HG02970 (cell line): ENCODE data around the gene CLEC12A.
"Not testable (repeated sequence)": the region's sequence is repeated elsewhere in the genome, so short reads cannot be mapped to it uniquely, and the experiment has no call there.

ENCODE experiments used
- ATAC-seq: cut with Tn5 transposase; IDR thresholded peaks from one replicate; pipeline ENCODE4 v1.9.1; 2021; ENCODE audit warnings: mild to moderate bottlenecking, moderate library complexity, moderate number of reproducible peaks; ENCODE audit not compliant: unreplicated experiment, low FRiP score

The CLEC12A gene

DNA sequence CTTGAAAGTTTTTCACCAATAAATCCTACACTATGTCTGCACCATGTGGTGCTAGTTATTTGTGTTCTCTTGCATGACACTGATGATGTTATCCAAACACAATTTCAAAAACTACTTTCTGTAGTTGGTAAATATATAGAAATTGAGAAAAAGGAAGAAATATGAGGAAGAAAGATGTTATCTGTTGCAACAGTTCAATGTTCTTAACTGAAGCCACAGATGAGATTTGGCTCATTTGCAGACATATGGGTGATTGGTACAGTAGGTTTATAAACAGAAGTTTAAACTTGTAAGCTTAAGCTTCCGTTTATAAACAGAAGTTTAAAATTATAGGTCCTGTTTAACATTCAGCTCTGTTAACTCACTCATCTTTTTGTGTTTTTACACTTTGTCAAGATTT is at the start of gene CLEC12A:
CLEC12A (plus strand) TSS at position 229 of the 400 bp plus-strand sequence. CDS start 188 bp downstream, outside the sequence.
- no peak for ATAC-seq

DNA sequence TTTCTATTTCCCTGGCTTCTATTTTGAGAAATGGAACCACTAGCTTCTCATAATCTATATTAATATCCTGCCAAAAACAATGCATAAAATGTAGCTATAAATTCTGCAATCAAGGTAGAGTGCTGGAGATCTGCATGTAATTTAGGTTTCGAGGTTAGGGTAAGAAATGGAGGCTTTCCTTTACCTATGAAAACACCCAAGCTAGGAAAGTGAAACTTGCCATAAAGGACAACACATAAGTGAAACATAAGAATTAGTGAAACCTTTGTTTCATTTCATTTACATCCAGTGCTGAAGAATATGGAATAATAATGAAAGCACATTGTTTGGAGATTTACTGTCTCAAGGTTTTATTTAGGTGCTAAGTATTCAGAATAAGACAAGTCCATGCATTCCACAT is 48.8 kb upstream of the CLEC12A start:
- ATAC-seq: no peak

DNA sequence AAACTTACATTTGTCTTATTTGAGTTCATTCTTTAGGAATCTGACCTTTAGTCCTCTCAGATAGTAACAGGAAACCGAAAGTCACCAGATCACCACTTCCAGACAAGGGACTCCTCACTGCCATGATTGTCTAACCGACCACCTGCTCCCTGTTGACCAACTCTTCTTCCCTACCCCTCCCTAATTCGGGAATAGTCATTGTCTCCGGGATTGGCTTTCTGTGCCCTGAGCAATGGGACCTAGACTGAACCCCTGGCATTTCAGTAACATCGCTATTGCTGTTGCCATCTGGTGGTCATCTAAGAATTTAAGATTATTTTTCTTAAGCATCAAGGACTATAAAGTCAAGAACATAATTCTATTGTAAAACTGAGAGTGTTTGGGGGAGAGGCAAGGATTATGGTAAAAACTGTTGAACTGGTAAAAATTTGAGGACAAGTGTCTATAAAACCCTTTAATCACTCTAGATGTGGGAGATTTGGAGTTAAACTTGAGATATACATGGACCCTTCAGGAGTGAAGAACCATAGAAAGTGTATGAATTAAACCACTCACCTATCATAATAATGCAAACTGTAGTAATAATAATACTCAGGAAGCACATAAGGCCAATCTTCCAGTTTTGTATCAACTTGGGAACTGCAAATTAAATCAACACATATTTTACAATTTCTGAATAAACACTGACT is 45.4 kb upstream of the CLEC12A start:
- no peak for ATAC-seq

DNA sequence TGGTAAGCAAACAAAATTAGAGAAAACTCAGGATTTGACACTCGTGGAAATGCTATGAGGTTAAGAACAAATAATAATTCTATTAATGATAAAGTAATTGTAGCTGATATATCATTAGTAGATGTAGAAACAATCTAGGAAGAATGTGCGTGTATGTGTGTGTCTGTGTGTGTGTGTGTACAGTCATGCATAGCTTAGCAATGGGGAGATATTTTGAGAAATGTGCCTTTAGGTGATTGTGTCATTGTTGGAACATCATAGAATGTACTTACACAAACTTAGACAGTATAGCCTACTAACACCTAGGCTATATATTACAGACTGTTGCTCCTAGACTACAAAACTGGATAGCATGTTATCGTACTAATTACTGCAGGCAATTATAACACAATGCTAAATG is 44.3 kb upstream of the CLEC12A start:
- no peak for ATAC-seq

DNA sequence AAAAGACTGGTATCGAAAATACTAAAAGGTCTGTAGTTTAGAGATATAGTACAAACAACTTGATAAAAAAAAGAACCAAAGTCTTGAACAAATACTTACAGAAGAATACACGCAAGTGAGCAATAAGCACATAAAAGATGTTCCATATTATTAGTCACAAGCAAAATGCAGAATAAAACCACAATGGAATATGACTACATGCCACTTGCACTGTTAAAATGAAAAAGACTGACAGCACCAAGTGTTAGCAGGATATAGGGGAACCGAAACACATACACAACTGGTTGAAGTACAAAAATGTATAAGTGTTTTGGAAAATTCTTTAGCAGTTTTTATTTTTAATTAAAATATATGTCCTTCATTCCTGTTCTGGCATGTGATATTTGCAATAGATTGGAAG is 42.6 kb upstream of the CLEC12A start:
- no peak for ATAC-seq

DNA sequence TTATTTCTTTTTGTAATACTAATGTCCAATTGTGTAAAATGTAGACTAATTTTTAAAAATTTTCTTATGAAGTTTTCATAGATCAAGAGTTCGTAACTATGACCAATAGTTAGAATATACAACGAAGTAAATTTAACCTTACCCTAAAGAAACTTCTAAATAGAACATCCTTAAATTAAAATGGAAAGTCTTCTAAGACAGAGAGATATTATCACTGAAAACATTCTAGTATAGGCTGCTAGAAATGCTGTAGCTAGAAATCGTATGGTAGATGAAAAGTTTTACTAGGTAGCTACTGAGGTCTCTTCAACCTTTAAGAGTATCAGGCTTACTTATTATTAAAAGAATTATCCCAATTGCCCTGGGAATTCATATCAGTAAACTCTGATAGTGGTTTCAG is 40.0 kb upstream of the CLEC12A start:
- ATAC-seq: no peak

DNA sequence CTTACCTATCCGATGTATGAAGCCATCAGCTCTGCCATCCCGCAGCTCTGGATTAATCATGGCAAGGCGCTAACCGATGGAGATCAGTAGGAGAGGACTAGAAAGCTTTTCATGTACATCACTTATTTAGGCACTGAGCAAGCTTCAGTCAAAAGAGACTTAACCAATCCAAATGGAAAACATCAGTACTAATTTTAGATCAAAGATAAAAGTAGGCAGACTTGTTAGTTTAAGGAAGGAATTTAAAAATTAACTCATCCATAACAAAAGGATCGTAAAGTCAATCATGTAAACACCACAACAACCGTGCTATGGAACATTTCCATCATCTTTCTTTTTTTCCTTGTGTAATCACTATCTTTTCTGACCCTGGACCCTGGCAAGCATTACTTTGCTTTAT is 38.9 kb upstream of the CLEC12A start, which contains the start of gene CLEC2A:
CLEC2A (minus strand) TSS at position 101 of the 400 bp plus-strand sequence; CDS start at position 60, 41 bp downstream.
- ATAC-seq: no peak

DNA sequence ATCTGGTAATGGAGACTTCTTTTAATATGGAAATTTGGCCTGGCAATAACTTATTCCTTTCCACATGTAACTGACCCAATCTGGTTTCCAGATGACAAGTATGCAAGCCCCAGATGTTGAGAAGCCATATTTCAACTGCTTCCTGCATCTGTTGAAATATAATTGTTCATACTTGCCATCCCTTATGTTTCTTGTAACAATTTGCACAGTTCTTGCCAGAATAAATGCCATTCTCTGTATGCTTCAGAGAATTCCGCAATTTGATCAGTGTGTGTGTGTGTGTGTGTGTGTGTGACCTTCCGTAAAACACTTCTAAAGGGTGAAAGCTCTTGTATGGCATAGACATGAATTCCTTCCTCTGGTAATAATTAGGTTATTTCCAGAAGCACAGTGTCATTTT is 37.3 kb upstream of the CLEC12A start:
- ATAC-seq: no peak

DNA sequence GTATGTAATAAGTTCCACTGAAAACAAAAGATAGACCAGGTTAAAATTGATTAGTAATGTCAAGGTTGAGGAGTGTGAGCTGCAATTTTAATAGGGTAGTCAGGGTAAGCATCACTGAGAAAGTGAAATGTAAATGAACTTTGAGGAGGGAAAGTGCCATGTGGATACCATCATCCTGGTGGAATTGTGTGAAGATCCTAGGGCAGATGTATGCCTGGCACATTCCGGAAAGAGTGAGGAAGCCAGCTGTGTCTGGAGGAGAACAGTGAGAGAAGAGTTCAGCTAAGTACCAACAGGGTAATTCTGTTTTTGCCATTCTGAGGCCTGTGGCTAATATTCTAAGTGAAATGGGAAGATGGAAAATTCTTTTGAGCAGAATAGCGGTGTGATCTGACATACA is 36.2 kb upstream of the CLEC12A start:
- ATAC-seq: no peak

DNA sequence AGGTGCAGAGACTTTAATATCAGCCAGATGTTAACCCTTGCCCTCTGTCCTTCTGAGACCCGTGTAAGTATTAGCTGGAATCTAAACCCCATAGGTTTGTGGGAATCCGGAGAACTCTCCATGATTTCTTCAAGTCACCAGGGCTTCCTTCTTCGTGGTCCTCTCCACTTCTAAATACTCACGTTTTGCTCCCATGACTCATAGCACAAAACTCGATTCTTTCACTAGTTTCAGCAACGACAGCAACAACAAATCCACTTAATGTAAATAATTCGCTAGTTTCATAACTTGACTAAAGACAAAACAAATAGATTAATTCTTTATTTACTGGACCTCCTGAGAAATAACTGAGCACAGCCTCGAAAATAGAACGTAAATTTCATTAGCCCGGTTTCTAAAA is 34.6 kb upstream of the CLEC12A start:
- ATAC-seq: no peak

DNA sequence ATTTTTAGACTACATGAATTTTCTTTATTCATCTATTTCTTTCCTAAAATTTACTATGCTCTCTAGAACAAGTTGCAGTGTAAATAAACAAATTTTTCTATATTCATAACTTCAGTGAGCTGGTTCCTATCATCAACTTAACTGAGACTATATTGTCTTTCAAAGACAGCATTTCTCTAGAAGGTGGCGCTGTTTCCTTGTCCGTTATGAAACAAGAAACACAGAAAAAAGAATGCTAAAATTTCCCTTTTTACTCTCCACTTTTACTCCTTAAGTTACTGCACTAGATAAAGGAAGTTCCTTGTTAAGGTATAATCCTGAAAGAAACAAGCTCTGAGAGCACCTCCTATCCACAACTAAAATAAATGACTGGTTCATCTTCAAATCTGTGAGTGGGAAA is 30.8 kb upstream of the CLEC12A start:
- no peak for ATAC-seq

DNA sequence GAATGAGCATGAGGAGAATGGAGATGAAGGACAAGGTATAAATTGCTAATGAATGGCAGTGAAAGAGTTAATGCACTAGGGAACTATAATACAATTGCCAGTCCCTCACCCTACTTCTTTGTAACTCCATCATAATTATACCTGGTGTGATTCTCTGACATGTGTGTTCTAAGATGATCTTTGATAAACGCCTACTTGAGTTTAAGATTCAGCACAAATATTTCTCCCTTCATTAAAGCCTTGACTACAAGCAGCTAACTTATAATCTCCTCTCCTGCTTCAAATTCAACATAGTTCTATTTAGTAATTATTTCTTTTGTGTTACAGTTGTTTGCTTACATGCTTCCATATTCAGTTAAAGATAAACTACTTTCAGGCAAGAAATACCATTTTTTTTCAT is 29.4 kb upstream of the CLEC12A start:
- no peak for ATAC-seq

DNA sequence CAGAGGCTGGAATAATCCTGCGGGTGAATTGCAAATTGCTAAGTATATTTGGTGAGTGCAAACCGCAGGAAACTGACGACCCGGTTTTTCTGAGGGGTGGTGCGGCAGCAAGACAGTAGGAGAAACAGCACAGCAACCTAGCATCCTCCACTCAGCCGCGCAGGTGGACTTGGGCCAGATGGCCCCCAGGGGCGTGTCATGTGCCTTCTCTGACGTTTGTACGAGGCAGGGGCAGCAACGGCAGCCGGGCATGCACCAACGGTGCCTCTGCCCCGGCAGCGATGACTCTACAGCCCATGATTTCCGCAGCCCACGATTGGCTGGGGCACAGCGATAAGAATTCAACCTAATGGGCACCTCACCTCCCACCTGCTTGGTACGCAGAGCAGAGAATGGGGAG is 28.0 kb upstream of the CLEC12A start:
- no peak for ATAC-seq

DNA sequence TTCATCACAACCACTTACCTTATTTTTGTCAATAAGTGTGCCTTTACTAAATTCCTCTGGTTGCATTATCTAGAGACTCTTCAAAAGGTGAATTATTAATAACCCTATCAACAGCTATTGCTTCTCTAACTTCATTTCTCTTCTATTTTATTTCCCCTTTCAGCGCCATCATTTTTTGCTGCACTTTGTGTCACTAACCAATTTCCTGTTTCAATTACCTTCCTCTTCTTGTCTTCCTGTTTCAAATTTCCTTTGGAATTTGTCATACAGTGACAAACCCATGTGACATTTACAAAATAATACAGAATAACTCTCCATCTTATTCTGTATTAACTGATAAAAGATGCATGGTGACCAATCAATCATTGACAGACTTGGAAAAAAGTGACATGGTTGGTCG is 26.8 kb upstream of the CLEC12A start:
- no peak for ATAC-seq

DNA sequence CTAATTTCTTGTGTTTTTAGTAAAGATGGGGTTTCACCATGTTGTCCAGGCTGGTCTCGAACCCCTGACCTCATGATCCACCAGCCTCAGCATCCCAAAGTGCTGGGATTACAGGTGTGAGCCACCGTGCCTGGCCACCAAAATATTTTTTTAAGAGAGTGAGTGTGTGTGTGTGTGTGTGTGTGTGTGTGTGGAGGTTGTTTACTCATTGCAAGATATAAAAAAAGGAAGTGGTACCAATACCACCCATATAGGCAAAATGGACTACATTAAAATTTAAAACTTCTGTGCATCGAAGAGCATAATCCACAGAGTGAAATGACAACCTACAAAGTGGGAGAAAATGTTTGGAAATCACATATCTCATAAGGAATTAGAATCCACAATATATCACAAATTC is 23.5 kb upstream of the CLEC12A start:
- no peak for ATAC-seq

DNA sequence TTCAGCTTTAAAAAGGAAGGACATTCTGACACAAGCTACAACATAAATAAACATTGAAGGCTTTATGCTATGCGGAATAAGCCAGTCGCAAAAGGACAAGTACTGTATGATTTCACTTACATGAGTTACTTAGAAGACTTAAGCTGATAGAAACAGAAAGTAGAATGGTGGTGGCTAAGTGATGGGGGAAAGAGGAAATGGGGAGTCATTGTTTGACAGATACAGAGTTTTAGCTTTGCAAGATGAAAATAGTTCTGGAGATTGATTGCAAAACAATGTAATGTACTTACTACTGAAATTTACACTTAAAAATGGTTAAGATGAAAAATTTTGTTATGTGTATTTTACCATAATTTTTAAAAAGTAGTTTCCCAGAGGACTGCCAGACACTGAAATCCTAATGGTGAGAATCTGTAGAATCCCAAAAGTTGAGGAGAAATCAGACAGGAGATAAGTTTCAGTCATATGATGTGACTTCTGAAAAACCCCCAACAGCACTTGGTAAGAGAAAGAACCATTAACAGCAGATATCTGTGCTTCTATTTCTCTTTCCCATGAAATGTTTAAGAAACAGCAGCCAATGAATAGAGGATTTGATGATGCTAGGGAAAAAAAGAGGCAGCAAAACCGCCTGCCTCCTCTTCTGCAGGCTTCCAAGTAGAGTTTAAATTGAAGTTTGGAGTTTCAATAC is 22.5 kb upstream of the CLEC12A start:
- ATAC-seq: peak; percentile 89

DNA sequence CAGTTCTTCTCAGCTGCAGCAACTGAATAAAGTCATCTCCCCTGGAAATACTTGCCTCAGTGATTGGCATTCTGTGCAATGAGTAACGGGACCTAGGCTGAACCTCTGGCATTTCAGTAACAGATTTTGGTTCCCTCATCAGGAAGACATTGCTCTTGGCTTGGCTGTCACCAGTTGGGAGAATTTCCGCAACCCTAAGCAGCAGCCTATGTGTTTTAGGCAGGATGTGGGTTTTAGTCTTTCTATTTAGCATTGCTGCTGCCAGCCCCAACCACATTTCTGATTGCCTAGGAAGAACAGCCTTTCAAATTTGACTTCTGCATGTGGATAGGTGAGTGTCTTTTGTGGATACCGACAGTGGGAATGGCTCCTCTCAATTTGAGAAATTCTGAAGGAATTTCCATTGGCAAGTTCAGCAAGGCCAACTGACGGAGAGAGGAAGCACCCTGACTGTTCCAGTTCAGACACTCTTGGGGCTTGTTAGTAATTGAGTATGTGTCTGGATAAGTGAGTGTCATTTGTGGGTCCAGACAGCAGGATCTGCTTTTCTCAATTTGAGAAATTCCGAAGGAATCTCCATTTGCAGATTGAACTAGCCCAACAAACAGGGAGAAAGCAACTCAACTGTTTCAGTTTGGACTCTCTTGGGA is 20.1 kb upstream of the CLEC12A start:
- no peak for ATAC-seq

DNA sequence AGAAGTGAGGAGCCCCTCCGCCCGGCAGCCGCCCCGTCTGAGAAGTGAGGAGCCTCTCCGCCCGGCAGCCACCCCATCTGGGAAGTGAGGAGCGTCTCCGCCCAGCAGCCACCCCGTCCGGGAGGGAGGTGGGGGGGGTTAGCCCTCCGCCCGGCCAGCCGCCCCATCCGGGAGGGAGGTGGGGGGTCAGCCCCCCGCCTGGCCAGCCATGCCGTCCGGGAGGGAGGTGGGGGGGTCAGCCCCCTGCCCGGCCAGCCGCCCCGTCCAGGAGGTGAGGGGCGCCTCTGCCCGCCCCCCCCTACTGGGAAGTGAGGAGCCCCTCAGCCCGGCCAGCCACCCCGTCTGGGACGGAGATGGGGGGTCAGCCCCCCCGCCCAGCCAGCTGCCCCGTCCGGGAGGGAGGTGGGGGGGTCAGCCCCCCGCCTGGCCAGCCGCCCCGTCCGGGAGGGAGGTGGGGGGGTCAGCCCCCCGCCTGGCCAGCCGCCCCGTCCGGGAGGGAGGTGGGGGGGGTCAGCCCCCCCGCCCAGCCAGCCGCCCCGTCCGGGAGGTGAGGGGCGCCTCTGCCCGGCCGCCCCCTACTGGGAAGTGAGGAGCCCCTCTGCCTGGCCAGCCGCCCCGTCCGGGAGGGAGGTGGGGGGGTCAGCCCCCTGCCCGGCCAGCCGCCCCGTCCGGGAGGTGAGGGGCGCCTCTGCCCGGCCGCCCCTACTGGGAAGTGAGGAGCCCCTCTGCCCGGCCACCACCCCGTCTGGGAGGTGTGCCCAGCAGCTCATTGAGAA is 18.1 kb upstream of the CLEC12A start:
- not testable (repeated sequence) for ATAC-seq

DNA sequence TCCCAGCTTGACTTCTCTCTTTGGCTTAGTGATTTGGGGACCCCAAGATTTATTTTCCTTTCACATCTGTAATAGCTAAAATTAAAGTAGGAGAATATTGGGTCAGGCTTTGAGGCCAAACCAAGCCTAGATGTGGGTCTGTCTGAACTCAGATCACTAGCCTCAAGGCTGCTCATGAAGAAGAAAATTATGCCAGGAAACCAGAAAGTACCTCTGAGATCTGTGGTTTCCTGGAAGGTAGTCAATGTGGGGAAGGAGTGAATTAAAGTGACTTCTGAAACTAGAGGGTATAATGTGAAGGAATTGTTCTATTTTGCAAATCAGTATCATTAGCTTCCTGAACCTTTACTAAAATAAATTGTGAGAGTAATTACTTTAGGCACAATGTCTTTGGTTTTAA is 13.4 kb upstream of the CLEC12A start:
- ATAC-seq: no peak

DNA sequence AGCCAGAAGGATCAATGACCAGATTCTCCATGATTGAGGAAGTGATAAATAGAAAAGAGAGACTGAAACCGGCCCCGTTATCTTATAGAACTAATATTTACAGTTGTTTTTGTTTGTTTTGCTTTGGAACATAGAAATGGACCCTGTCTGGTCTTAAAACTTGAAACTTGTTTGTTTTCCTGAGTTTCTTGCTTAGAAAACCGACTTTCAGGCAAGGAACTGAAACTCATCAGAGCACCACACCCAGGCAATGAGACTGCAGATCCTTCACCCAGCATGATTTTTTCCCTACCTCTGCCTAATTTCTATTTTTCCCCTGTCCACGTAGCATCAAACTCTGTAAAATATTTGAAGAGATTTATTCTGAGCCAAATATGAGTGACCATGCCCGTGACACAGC is 10.6 kb upstream of the CLEC12A start:
- ATAC-seq: no peak

DNA sequence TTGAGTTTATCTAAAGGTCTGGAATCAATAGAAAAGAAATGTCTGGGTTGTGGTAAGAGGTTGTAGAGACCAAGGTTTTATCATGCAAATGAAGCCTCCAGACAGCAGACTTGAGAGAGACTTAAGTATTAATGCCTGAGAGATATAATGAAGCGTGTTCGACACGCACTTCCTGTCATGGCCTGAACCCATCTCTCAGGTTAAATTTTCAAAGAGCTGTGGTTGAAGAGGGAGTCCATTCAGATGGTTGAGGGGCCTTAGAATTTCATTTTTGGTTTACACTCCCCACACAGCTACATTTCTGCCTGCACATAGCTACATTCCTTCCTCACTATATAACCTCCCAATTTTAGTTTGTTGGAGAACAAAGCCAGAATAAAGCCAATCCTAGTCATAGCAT is 10.1 kb upstream of the CLEC12A start:
- ATAC-seq: no peak
